Large intestine (tissue), 12 donors: ENCODE measurements around the gene SEMA5B. TPM values are rescaled to one million over a fixed set of nuclear protein-coding genes. Genes with fewer than 3 reads are reported as not detected.

ENCODE experiments used
- DNase-seq, 2 donors: peaks; one replicate each; pipeline versions ENCODE4 v3.0.0 to v3.0.0-alpha.2; 2013
- H3K27ac ChIP-seq: one replicate; pipeline ENCODE4 v1.5.1; 2013; ENCODE audit warnings: low read length
- H3K27me3 ChIP-seq: 2 replicates; pipeline ENCODE4 v1.6.1; 2013; ENCODE audit warnings: low read length; ENCODE audit not compliant: control insufficient read depth, insufficient read depth
- H3K36me3 ChIP-seq: 2 replicates; pipeline ENCODE4 v1.6.1; 2013; ENCODE audit warnings: low read length; ENCODE audit not compliant: control insufficient read depth, insufficient read depth
- H3K4me1 ChIP-seq: one replicate; pipeline ENCODE4 v1.6.1; 2013; ENCODE audit warnings: low read length; ENCODE audit not compliant: control insufficient read depth, insufficient read depth
- H3K4me3 ChIP-seq: one replicate; pipeline ENCODE4 v1.5.1; 2013; ENCODE audit warnings: low read length
- H3K9me3 ChIP-seq: one replicate; pipeline ENCODE4 v1.6.1; 2013; ENCODE audit warnings: mild to moderate bottlenecking, low read depth, low read length, moderate library complexity; ENCODE audit not compliant: control insufficient read depth
- WGBS: methylation state at CpG from one replicate; pipeline ENCODE4 v1.1.5; 2013; ENCODE audit warnings: low lambda C conversion rate; ENCODE audit not compliant: insufficient coverage; 5-methylcytosine and 5-hydroxymethylcytosine counted together
- long read RNA-seq, 11 donors: transcript quantifications; one replicate each; lab custom pipeline, GENCODE V29; 2026
- polyA plus RNA-seq: library from polyadenylated mRNA; unstranded; fragments of 120-200 nt; gene quantifications from one replicate; pipeline ENCODE4 v1.2.1, GENCODE V29; 2013

SEMA5B gene, protein sequence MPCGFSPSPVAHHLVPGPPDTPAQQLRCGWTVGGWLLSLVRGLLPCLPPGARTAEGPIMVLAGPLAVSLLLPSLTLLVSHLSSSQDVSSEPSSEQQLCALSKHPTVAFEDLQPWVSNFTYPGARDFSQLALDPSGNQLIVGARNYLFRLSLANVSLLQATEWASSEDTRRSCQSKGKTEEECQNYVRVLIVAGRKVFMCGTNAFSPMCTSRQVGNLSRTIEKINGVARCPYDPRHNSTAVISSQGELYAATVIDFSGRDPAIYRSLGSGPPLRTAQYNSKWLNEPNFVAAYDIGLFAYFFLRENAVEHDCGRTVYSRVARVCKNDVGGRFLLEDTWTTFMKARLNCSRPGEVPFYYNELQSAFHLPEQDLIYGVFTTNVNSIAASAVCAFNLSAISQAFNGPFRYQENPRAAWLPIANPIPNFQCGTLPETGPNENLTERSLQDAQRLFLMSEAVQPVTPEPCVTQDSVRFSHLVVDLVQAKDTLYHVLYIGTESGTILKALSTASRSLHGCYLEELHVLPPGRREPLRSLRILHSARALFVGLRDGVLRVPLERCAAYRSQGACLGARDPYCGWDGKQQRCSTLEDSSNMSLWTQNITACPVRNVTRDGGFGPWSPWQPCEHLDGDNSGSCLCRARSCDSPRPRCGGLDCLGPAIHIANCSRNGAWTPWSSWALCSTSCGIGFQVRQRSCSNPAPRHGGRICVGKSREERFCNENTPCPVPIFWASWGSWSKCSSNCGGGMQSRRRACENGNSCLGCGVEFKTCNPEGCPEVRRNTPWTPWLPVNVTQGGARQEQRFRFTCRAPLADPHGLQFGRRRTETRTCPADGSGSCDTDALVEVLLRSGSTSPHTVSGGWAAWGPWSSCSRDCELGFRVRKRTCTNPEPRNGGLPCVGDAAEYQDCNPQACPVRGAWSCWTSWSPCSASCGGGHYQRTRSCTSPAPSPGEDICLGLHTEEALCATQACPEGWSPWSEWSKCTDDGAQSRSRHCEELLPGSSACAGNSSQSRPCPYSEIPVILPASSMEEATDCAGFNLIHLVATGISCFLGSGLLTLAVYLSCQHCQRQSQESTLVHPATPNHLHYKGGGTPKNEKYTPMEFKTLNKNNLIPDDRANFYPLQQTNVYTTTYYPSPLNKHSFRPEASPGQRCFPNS
- 5.4 TPM for polyA plus RNA-seq
- long read RNA-seq, donor 1: 0 reads
- long read RNA-seq, donor 2: 0 reads
- long read RNA-seq, donor 3: 0 reads
- long read RNA-seq, donor 4: 0 reads
- long read RNA-seq, donor 5, partial matches to known transcripts: 17 of 17 reads
- long read RNA-seq, donor 5, other reads (novel, unspliced or antisense): 0 of 17 reads
- long read RNA-seq, donor 6, partial matches to known transcripts: 44 of 53 reads
- long read RNA-seq, donor 6, other reads (novel, unspliced or antisense): 9 of 53 reads
- long read RNA-seq, donor 7: 0 reads
- long read RNA-seq, donor 8, partial matches to known transcripts: 50 of 68 reads
- long read RNA-seq, donor 8, other reads (novel, unspliced or antisense): 18 of 68 reads
- long read RNA-seq, donor 9: 0 reads
- long read RNA-seq, donor 10: 0 reads
- long read RNA-seq, donor 11: 0 reads

DNA sequence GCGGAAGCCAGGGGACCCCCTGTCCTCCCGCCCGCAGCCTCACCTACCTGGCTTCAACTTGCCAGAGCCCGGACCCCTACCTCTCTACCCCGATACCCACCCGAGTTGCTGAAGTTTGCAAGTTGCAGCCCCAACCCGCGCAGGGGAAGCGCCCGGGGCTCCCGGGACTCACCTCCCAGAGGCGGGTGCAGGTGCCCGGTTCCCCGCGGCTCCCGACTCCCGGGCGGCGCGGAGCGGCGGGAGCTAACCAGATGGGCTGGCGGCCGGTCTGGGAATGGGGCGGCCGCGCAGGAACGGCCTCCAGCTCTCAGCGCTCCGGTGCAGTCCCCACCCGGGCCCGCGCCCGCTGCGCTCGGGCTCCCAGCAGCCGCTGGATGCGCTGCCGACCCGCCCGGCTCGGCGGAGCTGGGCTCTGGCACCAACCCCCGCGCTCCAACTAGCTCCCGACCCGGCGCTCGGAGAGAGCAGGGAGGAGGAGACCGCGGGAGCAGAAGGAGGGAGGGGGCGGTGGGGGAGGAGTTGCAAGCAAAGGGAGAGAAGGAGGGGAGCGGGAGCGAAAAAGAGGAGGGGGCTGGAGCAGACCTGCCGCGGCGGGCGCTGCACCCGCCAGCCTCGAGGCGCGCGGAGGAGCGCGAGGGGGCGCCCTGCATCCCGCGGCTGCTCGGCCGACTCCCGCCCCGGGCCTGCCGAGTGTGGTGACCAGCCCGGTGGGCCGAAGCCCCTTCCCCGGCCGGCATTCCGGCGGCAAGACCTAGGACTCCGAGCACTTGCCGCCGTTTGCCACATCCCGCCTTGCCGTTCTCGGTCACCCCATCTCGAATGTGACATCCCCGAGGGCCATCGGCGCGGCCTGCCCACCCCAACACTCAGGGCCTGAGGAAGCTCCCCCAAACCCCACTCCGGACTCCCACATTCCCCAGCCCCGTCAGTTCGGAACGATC, at the start of gene SEMA5B:
Gene SEMA5B, minus strand, starts transcription at position 472 of the 941 bp plus-strand sequence. CDS start 66,500 bp downstream, outside the sequence.
- no CpG with 5 or more reads among the region's 94 CpGs for WGBS
- H3K4me3 ChIP-seq: peak within 1 kb of the TSS; percentile 47
- no peaks in the 10 kb centered on the region for H3K36me3 ChIP-seq
- DNase-seq: peak in 1 of 2 donors; percentile 45
- H3K27ac ChIP-seq: no peak within 1 kb of the TSS
- peaks cover 16% of the 10 kb centered on the region for H3K4me1 ChIP-seq
- peaks cover 9% of the 10 kb centered on the region for H3K9me3 ChIP-seq
- peaks cover 82% of the 10 kb centered on the region for H3K27me3 ChIP-seq

- Histone ChIP-seq H3K27me3 (no peaks in the 10 kb centered on the region), H3K4me1 (peaks cover 12% of the 10 kb centered on the region), H3K36me3 (no peaks in the 10 kb centered on the region), H3K4me3 (no peak overlapping the region), H3K27ac (no peak overlapping the region), H3K9me3 (no peaks in the 10 kb centered on the region)
- no CpG with 5 or more reads among the region's 6 CpGs for WGBS
- DNase-seq: peak in 1 of 2 donors; percentile 24
These were observed 49.2 kb upstream of the SEMA5B start for GRCh38 chr3:123076496-123077418.

- no CpG with 5 or more reads among the region's 4 CpGs for WGBS
- DNase-seq: no peak
- no peaks in the 10 kb centered on the region for H3K36me3 ChIP-seq
- no peaks in the 10 kb centered on the region for H3K27me3 ChIP-seq
- H3K9me3 ChIP-seq: no peaks in the 10 kb centered on the region
- no peak overlapping the region for H3K27ac ChIP-seq
- no peak overlapping the region for H3K4me3 ChIP-seq
- peaks cover 10% of the 10 kb centered on the region for H3K4me1 ChIP-seq
These were observed 48.5 kb upstream of the SEMA5B start for GRCh38 chr3:123076112-123076495.

DNA sequence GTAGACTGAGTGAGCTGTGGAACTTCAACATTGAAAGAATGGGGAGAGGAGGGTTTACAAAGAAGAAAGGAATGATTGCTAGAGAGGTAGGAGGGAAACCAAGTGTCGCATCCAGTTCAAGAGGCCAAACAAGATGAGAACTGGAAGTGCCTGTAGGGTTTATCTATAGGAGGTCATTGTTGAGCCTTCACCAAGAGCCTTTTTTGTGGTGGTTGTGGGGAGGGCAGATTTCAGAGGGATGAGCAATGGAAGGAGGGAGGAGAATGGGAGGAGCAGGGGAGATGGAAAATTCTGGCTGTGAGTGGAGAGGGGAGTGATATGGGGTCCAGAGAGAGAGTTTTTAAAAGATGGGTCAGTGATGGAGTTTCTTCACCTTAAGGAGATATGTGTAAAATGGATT, 47.8 kb upstream of the SEMA5B start:
- Histone ChIP-seq H3K27ac (no peak overlapping the region), H3K4me3 (no peak overlapping the region), H3K4me1 (peaks cover 6% of the 10 kb centered on the region), H3K27me3 (no peaks in the 10 kb centered on the region), H3K36me3 (no peaks in the 10 kb centered on the region), H3K9me3 (no peaks in the 10 kb centered on the region)
- DNase-seq: no peak
- no CpG with 5 or more reads among the region's 1 CpG for WGBS

- no peaks in the 10 kb centered on the region for H3K27me3 ChIP-seq
- H3K9me3 ChIP-seq: no peaks in the 10 kb centered on the region
- WGBS: no CpG with 5 or more reads among the region's 1 CpG
- H3K36me3 ChIP-seq: no peaks in the 10 kb centered on the region
- DNase-seq: no peak
- H3K4me1 ChIP-seq: peaks cover 15% of the 10 kb centered on the region
- no peak overlapping the region for H3K4me3 ChIP-seq
- H3K27ac ChIP-seq: no peak overlapping the region
These were observed 45.0 kb upstream of the SEMA5B start for GRCh38 chr3:123072564-123072963.

- Histone ChIP-seq H3K4me1 (peaks cover 15% of the 10 kb centered on the region), H3K27ac (no peak overlapping the region), H3K36me3 (no peaks in the 10 kb centered on the region), H3K4me3 (no peak overlapping the region), H3K27me3 (no peaks in the 10 kb centered on the region), H3K9me3 (no peaks in the 10 kb centered on the region)
- no peak for DNase-seq
- WGBS: no CpG with 5 or more reads among the region's 5 CpGs
These were observed 44.6 kb upstream of the SEMA5B start for GRCh38 chr3:123072152-123072551.

- Histone ChIP-seq H3K27me3 (no peaks in the 10 kb centered on the region), H3K36me3 (no peaks in the 10 kb centered on the region), H3K4me1 (peaks cover 16% of the 10 kb centered on the region), H3K27ac (no peak overlapping the region), H3K4me3 (no peak overlapping the region), H3K9me3 (peaks cover 3% of the 10 kb centered on the region)
- WGBS: no CpG with 5 or more reads among the region's 7 CpGs
- DNase-seq: no peak
These were observed 44.0 kb upstream of the SEMA5B start for GRCh38 chr3:123071581-123071980.

DNA sequence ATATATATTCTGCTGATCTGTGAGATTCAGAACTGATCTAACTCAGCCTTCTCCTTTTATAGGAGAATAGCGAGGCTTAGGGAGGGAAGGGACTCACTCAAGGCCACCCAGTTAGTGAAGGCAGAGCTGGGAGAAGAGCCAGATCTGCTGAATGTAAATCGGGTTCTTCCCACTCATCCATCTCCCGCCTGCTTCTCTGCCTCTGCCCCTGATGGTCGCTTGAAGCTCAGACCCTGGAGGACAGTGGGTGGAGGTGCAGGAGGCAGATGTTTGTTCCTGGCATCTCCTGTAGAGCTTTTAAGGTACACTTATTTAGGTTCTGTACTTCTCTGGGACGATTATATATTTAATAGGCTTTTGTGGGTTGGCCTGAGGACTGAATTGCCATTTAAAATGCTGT, 43.6 kb upstream of the SEMA5B start:
- no peak for DNase-seq
- peaks cover 3% of the 10 kb centered on the region for H3K9me3 ChIP-seq
- H3K4me1 ChIP-seq: peaks cover 20% of the 10 kb centered on the region
- H3K4me3 ChIP-seq: no peak overlapping the region
- H3K27ac ChIP-seq: no peak overlapping the region
- no peaks in the 10 kb centered on the region for H3K27me3 ChIP-seq
- no CpG with 5 or more reads among the region's 5 CpGs for WGBS
- H3K36me3 ChIP-seq: no peaks in the 10 kb centered on the region
